Measurements from ENCODE around the gene NLK. TPM values are rescaled to one million over a fixed set of nuclear protein-coding genes. Genes with fewer than 3 reads are reported as not detected.
"Not testable (repeated sequence)": the region's sequence is repeated elsewhere in the genome, so short reads cannot be mapped to it uniquely, and the experiment has no call there.

The NLK gene
- polyA plus RNA-seq, 1 experiment: 24.5 TPM

DNA sequence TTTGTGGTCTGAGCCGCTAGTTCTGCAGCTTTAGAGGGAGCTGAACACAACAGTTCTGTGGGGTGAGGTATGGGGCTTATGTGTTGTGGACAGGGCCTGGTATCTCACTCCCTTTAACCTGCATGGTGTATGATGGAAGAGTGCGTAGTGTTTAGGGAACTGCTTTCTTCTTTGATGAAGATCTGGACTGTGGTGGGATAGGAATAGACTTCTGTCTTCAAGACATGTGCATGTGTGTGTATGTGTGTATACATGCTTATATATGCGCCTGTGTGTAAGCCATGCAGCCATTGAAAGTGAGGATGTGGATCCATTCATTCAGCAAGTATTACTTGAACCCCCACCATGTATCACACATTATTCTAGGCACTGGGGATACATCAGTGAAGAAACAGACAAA, 161.8 kb downstream of the NLK start:
- no peaks in the 10 kb centered on the region for H3K9me3 ChIP-seq (ENCODE audit: control insufficient read depth, insufficient read depth, low read length)
- ChIA-PET CTCF (no interaction called here), POLR2A (interaction anchor here (0.6 kb wide), 1 partner anchor 170 kb away, joined by 3 read pairs; no protein-coding TSS in a partner anchor)
- DNase-seq (ENCODE audit: low read depth, low spot score): no peak
- no peak for TF ChIP-seq CTCF (IDR thresholded peaks at IDR 0.05; ENCODE audit: low read depth, low read length)
- no peaks in the 10 kb centered on the region for H3K27me3 ChIP-seq (ENCODE audit: control insufficient read depth, insufficient read depth, low read length)
- H3K4me3 ChIP-seq (ENCODE audit: low read depth, low read length): no peak overlapping the region
- H3K27ac ChIP-seq (ENCODE audit: low read depth, low read length): no peak overlapping the region

DNA sequence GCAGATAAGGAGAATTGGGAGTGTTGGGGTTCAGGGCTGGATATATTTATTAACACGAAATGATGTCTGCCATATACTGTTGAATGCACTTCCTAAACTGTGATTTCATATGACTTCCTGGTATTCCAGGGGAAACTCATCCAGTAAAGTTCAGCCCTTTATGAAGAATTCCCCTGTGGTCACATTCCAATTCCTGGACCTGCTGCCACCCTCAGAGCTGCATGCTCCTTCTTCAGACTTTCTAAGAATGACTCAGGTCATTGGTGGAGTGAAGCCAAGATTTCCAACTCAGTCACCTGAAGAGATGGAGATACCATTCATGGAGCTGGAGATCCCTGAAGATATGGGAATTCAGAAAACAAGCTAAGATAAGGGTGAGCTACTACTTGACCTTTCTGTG, 162.3 kb downstream of the NLK start:
- no peak for DNase-seq (ENCODE audit: low read depth, low spot score)

GRCh38 chr17:28206292-28206691, 163.8 kb downstream of the NLK start:
- no peak overlapping the region for H3K4me3 ChIP-seq (ENCODE audit: low read depth, low read length)
- TF ChIP-seq CTCF (IDR thresholded peaks at IDR 0.05; ENCODE audit: low read depth, low read length): no peak
- no peaks in the 10 kb centered on the region for H3K27me3 ChIP-seq (ENCODE audit: control insufficient read depth, insufficient read depth, low read length)
- ChIA-PET CTCF (no interaction called here), POLR2A (interaction anchor here (0.7 kb wide), 1 partner anchor 394 kb away, joined by 8 read pairs; no protein-coding TSS in a partner anchor)
- peaks cover 3% of the 10 kb centered on the region; the same call in 1 of the 2 replicates for H3K9me3 ChIP-seq (ENCODE audit: control insufficient read depth, insufficient read depth, low read length)
- DNase-seq (ENCODE audit: low read depth, low spot score): no peak
- H3K27ac ChIP-seq (ENCODE audit: low read depth, low read length): no peak overlapping the region

More for the DNA sequence above, 162.3 kb downstream of the NLK start:
- no peak for TF ChIP-seq CTCF (IDR thresholded peaks at IDR 0.05; ENCODE audit: low read depth, low read length)
- H3K27ac ChIP-seq (ENCODE audit: low read depth, low read length): no peak overlapping the region
- H3K4me3 ChIP-seq (ENCODE audit: low read depth, low read length): no peak overlapping the region
- H3K27me3 ChIP-seq (ENCODE audit: control insufficient read depth, insufficient read depth, low read length): no peaks in the 10 kb centered on the region
- CTCF ChIA-PET: no interaction called here
- POLR2A ChIA-PET: no interaction called here
- no peaks in the 10 kb centered on the region for H3K9me3 ChIP-seq (ENCODE audit: control insufficient read depth, insufficient read depth, low read length)

GRCh38 chr17:28211811-28212210, 169.3 kb downstream of the NLK start:
- ChIA-PET CTCF (interaction anchor here (0.6 kb wide), 1 partner anchor 29 kb away, joined by 4 read pairs; no protein-coding TSS in a partner anchor), POLR2A (no interaction called here)
- no peaks in the 10 kb centered on the region for H3K27me3 ChIP-seq (ENCODE audit: control insufficient read depth, insufficient read depth, low read length)
- no peak for DNase-seq (ENCODE audit: low read depth, low spot score)
- H3K9me3 ChIP-seq (ENCODE audit: control insufficient read depth, insufficient read depth, low read length): peaks cover 12% of the 10 kb centered on the region; the same call in 1 of the 2 replicates
- no peak overlapping the region for H3K4me3 ChIP-seq (ENCODE audit: low read depth, low read length)
- no peak for TF ChIP-seq CTCF (IDR thresholded peaks at IDR 0.05; ENCODE audit: low read depth, low read length)
- no peak overlapping the region for H3K27ac ChIP-seq (ENCODE audit: low read depth, low read length)

DNA sequence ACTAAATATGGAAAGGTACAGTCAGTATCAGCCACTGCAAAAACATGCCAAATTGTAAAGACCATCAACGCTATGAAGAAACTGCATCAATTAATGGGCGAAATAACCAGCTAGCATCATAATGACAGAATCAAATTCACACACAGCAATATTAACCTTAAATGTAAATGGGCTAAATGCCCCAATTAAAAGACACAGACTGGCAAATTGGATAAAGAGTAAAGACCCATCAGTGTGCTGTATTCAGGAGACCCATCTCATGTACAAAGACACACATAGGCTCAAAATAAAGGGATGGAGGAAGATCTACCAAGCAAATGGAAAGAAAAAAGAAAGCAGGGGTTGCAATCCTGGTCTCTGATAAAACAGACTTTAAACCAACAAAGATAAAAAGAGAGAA, 171.1 kb downstream of the NLK start:
- H3K27me3 ChIP-seq (ENCODE audit: control insufficient read depth, insufficient read depth, low read length); POLR2A ChIA-PET; H3K4me3 ChIP-seq (ENCODE audit: low read depth, low read length); CTCF ChIA-PET; H3K27ac ChIP-seq (ENCODE audit: low read depth, low read length); DNase-seq (ENCODE audit: low read depth, low spot score): not testable (repeated sequence)
- peaks cover 12% of the 10 kb centered on the region; the same call in 1 of the 2 replicates for H3K9me3 ChIP-seq (ENCODE audit: control insufficient read depth, insufficient read depth, low read length)
